Chondrocyte (in vitro differentiated cells): Measurements from ENCODE around the gene ARFGEF3. TPM values are rescaled to one million over a fixed set of nuclear protein-coding genes. Genes with fewer than 3 reads are reported as not detected.

Source experiments
- DNase-seq: peaks from one replicate; pipeline ENCODE4 v3.0.0; 2021; ENCODE audit warnings: mixed read lengths, low spot score
- H3K27ac Mint-ChIP-seq: one replicate; pipeline ENCODE4 v1.8.0; 2021; ENCODE audit warnings: mild to moderate bottlenecking, moderate library complexity, mixed read lengths; ENCODE audit not compliant: unreplicated experiment
- H3K27me3 Mint-ChIP-seq: 2 replicates; pipeline ENCODE4 v1.8.0; 2021; ENCODE audit warnings: low read depth, mixed read lengths
- H3K36me3 Mint-ChIP-seq: 2 replicates; pipeline ENCODE4 v1.8.0; 2021; ENCODE audit warnings: low read depth, mixed read lengths
- H3K4me1 Mint-ChIP-seq: 2 replicates; pipeline ENCODE4 v1.8.0; 2021; ENCODE audit warnings: low read depth, mild to moderate bottlenecking, mixed read lengths
- H3K4me3 Mint-ChIP-seq: one replicate; pipeline ENCODE4 v1.8.0; 2021; ENCODE audit warnings: mild to moderate bottlenecking, moderate library complexity, mixed read lengths; ENCODE audit not compliant: unreplicated experiment
- H3K9me3 Mint-ChIP-seq: 2 replicates; pipeline ENCODE4 v1.8.0; 2021; ENCODE audit warnings: low read depth, mixed read lengths
- CTCF ChIP-seq: fragments of 200-600 bp; sonication (generic); IDR thresholded peaks from 2 replicates; pipeline ENCODE4 v1.5.0; 2021; ENCODE audit warnings: antibody characterized with exemption, mild to moderate bottlenecking, moderate library complexity
- total RNA-seq: library from RNA; stranded (reverse); gene quantifications from 3 replicates; pipeline ENCODE4 v1.2.1, GENCODE V29; 2021

The ARFGEF3 gene
- total RNA-seq, 1 donor from 2014 or later: 2.7 TPM

- Mint-ChIP-seq H3K9me3 (no peaks in the 10 kb centered on the region), H3K4me1 (no peaks in the 10 kb centered on the region), H3K36me3 (peaks cover 4% of the 10 kb centered on the region), H3K27me3 (no peaks in the 10 kb centered on the region), H3K4me3 (no peak overlapping the region), H3K27ac (no peak overlapping the region)
- no peak for TF ChIP-seq CTCF
- no peak for DNase-seq
These were observed 174.5 kb downstream of the ARFGEF3 start for GRCh38 chr6:138336221-138336620.

DNA sequence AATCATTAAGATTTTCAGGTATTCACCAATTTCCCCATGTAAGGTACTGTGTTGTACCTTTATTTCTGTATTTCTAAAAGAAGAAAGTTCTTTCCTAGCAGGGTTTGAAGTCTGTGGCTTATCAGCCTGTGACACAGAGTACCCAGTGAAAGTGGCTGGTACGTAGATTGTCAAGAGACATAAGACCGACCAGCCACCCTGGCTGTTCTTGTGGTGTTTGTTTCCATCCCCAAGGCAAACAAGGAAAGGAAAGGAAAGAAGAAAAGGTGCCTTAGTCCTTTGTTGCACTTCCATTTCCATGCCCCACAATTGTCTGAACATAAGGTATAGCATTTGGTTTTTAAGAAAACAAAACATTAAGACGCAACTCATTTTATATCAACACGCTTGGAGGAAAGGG lies 175.3 kb downstream of the ARFGEF3 start:
- Mint-ChIP-seq H3K9me3 (no peaks in the 10 kb centered on the region), H3K36me3 (peaks cover 4% of the 10 kb centered on the region), H3K27me3 (no peaks in the 10 kb centered on the region), H3K4me3 (no peak overlapping the region), H3K4me1 (no peaks in the 10 kb centered on the region), H3K27ac (no peak overlapping the region)
- no peak for DNase-seq
- TF ChIP-seq CTCF: no peak

GRCh38 chr6:138339024-138339423 lies 177.3 kb downstream of the ARFGEF3 start:
- H3K27ac Mint-ChIP-seq: no peak overlapping the region
- H3K4me1 Mint-ChIP-seq: no peaks in the 10 kb centered on the region
- peaks cover 4% of the 10 kb centered on the region for H3K36me3 Mint-ChIP-seq
- TF ChIP-seq CTCF: no peak
- no peaks in the 10 kb centered on the region for H3K27me3 Mint-ChIP-seq
- no peak overlapping the region for H3K4me3 Mint-ChIP-seq
- no peak for DNase-seq
- no peaks in the 10 kb centered on the region for H3K9me3 Mint-ChIP-seq

DNA sequence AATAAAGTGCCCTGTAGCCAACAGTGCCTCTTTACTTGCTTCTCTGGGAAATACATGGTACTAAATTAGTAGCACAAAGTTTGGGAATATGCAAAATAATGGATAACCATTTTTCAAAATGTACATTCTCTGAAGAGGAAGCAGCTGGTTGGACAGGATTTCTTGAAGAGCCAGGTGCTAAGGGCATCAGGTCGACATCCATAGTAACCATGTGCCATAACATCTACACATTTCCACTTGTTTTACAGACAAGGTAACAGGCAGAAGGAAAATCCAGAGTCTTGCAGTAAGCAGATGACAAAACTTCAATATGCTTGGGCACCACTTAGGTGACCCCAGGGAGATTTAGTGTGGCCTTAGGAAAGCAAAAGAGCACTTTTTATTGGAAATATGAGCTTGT lies 179.4 kb downstream of the ARFGEF3 start:
- H3K4me1 Mint-ChIP-seq: no peaks in the 10 kb centered on the region
- H3K36me3 Mint-ChIP-seq: peaks cover 1% of the 10 kb centered on the region
- TF ChIP-seq CTCF: no peak
- H3K4me3 Mint-ChIP-seq: no peak overlapping the region
- no peaks in the 10 kb centered on the region for H3K9me3 Mint-ChIP-seq
- no peaks in the 10 kb centered on the region for H3K27me3 Mint-ChIP-seq
- no peak for DNase-seq
- no peak overlapping the region for H3K27ac Mint-ChIP-seq

DNA sequence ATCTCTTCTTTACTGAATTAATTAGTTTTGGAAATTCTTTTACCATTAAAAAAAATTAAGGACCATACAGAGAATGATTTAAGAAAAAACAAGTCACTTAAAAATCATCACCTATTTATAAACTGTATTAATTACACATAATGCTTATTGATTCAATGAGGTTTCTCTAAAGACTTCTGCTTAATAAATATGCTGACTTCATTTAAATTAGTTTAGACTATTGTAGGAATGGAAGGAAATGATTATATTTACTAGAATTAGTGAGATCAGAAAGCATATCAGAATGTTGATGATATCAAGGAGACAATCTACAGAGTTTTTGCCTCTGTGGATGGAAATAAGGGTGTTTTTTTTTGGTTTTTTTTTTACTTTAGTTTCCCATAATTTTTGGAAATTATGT lies 181.4 kb downstream of the ARFGEF3 start:
- peaks cover 10% of the 10 kb centered on the region for H3K4me1 Mint-ChIP-seq

More for the DNA sequence above, 181.4 kb downstream of the ARFGEF3 start:
- no peak for DNase-seq
- H3K9me3 Mint-ChIP-seq: no peaks in the 10 kb centered on the region
- TF ChIP-seq CTCF: no peak
- no peak overlapping the region for H3K4me3 Mint-ChIP-seq
- H3K27me3 Mint-ChIP-seq: no peaks in the 10 kb centered on the region
- H3K36me3 Mint-ChIP-seq: no peaks in the 10 kb centered on the region
- H3K27ac Mint-ChIP-seq: no peak overlapping the region
